ENCODE data around the gene ZSCAN21.

- TF ChIP-seq POLR2A (IDR thresholded peaks at IDR 0.05) (no peak), CTCF (IDR thresholded peaks at IDR 0.05) (no peak)
These were observed 22.9 kb downstream of the ZSCAN21 start for GRCh38 chr7:100072462-100072861.

Data from heart left ventricle (tissue), 13 donors.